ENCODE results near the gene AKT3. TPM values are rescaled to one million over a fixed set of nuclear protein-coding genes. Genes with fewer than 3 reads are reported as not detected.
A peak's percentile ranks its signal among the peaks of the same experiment; 100 is the strongest.
"Not testable (repeated sequence)": the region's sequence is repeated elsewhere in the genome, so short reads cannot be mapped to it uniquely, and the experiment has no call there.

AKT3 gene
- polyA plus RNA-seq, 4 donors: 23.8 to 27.8 (median 24.7) TPM

DNA sequence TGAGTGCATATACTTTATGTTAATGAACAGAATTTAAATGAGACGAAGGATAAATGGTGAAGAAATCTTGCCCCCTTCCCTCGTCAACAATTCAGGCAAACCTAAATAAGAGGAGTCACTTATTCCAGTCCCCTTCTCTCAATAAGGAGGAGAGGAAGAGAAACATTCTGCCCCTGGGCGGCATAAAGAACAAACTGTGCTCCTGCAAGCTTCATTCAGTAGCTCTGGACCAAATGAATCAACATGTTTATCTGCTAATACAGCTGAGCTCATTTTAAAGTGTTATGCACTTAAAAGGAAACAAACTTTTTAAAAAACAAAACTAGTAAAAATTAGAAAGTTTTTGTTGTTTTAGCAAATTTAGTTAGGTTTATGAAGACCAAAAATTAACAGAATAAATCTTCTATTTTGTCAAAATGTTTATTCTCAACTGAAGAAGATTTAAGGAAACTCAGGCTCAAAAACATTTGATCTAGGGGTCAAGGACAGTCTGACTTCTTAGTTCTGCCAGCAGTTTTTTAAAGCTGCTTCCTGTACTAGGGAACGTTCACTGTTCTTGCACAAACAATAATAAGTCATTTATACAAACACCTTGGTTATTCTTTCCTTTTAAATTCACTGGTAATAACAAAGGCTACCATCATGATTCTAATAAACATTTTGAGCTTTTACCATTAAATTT lies 58.3 kb downstream of the AKT3 start:
- DNase-seq (ENCODE audit: low read depth in 4 of 4, low spot score in 2 of 4): no peak

DNA sequence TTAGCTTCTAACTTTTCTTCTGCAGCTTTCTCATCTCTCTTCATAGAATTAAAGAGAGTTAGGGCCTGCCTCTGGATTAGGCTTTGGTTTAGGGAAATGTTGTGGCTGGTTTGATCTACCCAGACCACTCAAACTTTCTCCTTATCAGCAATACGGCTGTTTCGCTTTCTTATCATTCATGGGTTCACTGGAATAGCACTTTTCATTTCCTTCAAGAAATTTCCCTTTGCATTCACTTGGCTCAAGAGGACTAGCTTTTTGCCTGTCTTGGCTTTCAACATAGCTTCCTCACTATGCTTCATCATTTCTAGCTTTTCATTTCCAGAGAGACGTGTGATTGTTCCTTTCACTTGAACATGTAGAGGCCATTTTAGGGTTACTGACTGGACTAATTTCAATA lies 59.6 kb downstream of the AKT3 start:
- DNase-seq (ENCODE audit: low read depth in 4 of 4, low spot score in 2 of 4): no peak

DNA sequence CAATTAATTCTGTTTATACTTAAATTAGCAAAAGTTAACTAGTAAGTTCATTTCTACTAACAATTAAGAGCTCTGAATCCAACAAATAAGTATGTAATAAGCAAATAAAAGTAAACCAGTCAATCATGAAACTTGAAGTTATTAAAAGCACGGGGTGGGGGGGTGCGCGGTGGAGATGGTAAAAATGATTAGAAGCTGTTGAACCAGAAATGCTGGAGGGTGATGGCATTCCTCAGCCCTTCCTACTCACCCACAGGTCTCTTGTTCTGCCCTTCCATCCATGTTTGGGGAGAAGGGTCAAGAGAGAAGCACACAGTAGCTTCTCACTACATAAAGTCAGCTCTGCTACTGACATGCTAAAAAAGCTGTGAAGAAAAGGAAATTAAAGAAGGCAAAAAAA lies 63.5 kb downstream of the AKT3 start:
- peak in 1 of 4 donors; percentile 16 for DNase-seq (ENCODE audit: low read depth in 4 of 4, low spot score in 2 of 4)

DNA sequence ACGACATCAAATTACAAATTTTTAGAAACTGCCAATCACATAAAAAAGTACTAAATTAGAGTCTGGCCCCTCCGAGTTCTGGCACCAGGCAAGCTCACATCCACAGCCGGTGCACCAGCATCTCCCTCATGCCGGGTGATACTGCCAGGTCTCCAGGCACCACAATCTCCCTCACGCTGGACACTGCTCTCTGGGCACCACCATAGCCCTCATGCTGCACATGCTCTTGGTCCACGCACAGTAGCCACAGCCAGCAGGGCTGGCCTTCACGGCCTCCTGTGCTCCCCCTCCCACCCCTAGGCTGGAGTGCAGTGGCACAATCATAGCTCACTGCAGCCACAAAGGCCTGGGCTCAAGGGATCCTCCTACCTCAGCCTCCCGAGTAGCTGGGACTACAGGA lies 65.5 kb downstream of the AKT3 start:
- DNase-seq (ENCODE audit: low read depth in 4 of 4, low spot score in 2 of 4): no peak

DNA sequence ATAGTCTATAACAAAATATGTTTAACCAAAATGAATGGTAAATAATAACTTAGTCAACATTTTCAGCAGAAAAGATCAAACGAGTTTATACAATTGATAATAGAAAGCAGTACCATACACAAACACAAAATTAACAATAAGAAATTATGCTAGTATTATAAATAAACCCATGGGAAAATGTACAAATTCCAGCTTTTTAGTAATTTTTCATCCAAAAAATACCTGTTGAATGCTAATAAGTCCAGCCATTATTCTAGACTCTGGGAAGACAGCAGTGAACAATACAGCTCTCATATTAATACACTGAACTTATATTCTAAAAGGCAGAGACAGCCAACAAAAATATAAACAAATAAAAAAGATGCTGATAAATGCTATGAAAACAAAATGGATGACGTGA lies 66.3 kb downstream of the AKT3 start:
- DNase-seq (ENCODE audit: low read depth in 4 of 4, low spot score in 2 of 4): no peak

DNA sequence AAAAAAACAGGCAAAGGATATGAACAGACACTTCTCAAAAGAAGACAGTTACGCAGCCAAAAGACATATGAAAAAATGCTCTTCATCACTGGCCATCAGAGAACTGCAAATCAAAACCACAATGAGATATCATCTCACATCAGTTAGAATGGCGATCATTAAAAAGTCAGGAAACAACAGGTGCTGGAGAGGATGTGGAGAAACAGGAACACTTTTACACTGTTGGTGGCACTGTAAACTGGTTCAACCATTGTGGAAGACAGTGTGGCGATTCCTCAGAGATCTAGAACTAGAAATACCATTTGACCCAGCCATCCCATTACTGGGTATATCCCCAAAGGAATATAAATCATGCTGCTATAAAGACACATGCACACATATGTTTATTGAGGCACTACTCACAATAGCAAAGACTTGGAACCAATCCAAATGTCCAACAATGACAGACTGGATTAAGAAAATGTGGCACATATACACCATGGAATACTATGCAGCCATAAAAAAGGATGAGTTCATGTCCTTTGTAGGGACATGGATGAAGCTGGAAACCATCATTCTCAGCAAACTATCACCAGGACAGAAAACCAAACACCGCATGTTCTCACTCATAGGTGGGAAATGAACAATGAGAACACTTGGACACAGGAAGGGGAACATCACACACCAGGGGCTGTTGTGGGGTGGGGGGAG lies 77.5 kb downstream of the AKT3 start:
- DNase-seq (ENCODE audit: low read depth in 4 of 4, low spot score in 2 of 4): not testable (repeated sequence)

DNA sequence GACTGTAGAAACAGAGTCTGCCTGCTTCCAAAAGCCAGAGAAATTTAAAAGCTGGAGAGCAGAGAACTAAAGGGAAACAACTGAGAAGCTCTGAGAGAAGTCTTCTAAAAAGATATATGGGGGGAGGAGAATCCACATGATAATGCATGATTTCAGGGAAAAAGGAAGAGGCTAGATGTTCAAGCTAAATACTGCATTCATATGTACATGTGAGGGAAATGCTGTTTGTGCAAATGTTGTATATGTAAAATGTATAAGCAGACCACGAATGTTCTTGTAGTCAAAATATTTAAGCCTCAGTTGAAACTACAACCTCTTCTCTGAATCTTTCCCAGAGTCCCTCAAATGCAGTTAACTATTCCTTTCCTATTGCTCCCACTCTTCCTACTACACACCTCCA lies 79.2 kb downstream of the AKT3 start:
- no peak for DNase-seq (ENCODE audit: low read depth in 4 of 4, low spot score in 2 of 4)

DNA sequence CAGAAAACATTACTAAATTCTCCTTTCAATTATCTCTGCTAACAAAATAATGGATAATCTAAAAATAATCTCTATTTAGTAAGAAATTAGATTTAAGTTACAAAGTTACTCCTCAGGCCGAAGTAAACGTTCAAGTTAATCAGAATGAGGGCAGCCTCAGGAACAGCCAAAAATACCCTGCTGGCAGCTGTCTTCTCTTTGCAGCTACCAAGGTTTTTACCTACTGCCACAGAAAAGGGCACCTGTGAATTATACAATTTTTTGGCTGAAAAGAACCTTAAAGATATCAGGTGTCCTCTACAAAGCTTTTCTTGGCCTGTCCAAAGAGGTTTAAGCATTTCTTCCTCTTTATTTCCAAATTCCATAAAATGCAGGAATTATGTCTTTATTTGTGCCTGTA lies 84.4 kb downstream of the AKT3 start:
- DNase-seq (ENCODE audit: low read depth in 4 of 4, low spot score in 2 of 4): no peak

DNA sequence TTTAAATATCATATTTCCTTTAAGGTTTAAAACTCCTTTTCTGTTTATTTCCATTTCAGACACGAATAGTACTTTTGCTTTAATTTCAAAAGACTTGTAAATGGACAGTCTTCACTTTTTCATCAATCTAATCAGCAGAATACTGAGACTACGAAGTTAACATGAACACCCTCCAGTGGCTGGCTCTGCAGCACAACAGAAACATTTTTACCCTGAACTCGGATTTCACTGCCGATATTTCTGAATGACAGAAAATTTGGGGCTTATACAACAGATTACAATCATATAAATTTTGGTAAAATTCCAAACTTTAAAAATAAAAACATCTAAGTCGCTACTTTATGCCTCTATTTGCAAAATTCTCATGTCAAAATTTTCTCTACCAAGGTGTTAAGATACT lies 86.2 kb downstream of the AKT3 start:
- DNase-seq (ENCODE audit: low read depth in 4 of 4, low spot score in 2 of 4): no peak

DNA sequence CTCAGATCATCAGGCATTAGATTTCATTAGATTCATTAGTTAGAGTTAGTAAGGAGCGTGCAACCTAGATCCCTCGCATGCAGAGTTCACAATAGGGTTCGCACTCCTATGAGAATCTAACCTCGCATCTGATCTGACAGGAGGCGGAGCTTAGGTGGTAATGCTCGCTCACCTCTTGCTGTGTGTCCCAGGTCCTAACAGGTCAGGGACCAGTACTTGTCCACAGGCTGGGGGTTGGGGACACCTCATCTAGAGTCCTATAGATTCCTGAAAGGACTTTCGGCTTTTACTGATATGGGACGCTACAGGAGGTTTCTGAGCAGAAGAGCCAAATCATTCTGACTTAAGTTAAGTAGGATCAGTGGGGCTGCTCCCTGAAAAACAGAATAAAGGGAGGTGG lies 91.4 kb downstream of the AKT3 start:
- DNase-seq (ENCODE audit: low read depth in 4 of 4, low spot score in 2 of 4): no peak

DNA sequence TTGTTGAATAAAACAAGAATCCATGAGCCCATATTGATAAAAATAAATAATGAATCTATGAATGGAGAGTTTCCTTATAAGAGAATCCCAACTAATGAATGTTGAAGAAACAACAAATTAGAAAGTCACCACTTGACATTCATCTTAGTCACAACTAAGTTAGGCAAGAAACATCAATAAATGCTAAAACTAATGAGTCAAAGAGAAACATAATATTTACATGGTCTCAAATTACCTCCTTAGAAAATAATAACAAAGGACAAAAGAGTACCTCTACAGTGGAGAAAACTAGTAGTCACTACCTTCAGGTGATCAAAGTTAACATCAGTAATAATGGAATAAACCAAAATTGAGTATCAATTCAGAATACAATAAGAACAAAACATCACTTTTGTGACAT lies 93.5 kb downstream of the AKT3 start:
- no peak for DNase-seq (ENCODE audit: low read depth in 4 of 4, low spot score in 2 of 4)

DNA sequence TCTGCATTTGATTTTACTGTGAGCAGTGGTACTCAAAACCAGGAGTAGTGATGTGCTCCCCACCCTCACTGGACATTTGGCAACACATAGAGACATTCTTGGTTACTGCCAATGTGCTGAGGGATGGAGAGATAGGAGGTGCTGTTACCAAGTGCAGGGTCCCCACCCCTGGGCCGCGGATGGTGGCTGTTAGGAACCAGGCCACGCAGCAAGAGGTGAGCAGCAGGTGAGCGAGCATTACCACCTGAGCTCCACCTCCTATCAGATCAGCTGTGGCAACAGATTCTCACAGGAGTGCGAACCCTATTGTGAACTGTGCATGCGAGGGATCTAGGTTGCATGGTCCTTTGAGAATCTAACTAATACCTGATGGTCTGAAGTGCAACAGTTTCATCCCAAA lies 95.7 kb downstream of the AKT3 start:
- DNase-seq (ENCODE audit: low read depth in 4 of 4, low spot score in 2 of 4): no peak

DNA sequence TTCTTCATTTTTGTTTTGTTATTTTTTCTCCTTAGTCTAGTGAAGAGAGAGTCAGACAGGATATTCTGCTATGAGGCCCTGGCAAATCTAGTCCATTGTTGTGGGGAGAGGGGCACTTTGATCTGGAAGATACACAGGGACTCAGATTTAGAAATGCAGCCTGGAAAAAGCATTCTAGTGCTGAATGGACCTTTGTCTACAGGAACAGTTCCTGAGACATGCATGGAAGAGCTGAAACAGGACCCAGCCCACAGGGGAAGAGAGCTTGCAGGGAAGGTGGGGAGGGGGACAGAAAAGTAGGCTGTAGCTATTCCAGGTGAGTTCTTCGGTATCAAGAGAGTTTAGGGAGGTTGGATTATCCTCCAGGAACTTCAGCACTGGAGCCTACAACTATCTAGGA lies 98.5 kb downstream of the AKT3 start:
- no peak for DNase-seq (ENCODE audit: low read depth in 4 of 4, low spot score in 2 of 4)

DNA sequence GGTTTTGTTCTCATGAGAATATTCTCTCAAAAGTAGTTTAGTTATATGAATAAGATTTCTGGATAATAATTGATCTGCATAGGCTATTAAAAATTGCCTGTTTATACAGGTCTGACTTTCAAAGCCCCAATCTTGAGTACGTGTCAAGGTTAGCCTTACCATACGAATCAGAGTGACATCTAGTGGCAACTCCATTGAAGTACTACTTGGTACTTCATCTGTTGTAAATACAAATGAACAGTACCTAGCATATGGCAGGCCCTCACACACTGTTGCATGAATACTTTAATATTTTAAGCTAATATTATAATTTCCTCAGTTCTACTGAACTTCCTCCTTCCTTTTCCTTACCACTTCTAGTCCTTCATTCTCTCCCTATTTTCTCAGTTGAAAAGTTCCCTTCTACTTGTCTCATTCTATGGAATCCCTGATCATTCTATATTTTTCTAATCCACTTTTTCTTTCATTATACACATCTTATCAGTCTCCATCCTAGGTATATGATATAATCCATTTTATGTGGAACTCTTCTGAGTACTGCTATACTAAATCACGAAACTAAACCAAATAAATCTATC lies 101.2 kb downstream of the AKT3 start:
- peak; percentile 11 to 59 (median 32) for DNase-seq (ENCODE audit: low read depth in 4 of 4, low spot score in 2 of 4)

DNA sequence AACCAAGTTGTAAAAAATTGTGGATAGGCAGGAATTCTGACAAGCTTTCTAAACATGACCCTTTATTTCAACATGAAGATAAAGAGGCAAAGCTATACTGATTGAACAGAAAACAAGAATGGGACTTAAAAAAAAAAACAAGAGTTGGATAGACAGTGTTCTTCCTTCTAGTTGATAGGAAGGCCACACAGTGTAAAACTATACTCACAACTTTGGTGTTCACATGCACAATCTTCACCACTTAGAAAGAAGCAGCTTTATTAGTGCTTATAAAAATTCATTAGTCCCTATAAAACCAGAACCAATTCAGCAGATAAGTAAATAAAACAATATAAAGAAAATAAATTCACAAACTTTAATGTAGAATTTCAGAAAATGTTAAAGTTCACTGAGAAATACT lies 101.8 kb downstream of the AKT3 start:
- DNase-seq (ENCODE audit: low read depth in 4 of 4, low spot score in 2 of 4): no peak

DNA sequence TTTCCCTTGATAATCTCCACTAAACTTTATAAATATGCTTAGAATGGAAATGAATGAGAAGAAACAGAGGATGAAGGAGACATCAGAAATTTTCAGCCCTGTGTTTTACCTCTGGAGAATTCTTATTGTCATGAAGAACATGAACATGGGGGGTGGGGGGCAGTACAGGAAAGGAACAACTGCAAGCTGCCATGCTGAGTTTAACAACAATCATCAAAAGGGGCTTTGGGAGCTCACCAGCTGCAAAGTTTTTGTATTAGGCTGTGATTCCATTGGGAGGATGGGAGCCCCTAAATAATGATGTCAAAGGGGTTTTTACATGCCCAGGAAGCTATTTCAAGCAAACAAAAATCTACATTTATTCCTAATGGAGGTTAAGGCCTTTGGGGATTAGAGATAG lies 103.3 kb downstream of the AKT3 start:
- no peak for DNase-seq (ENCODE audit: low read depth in 4 of 4, low spot score in 2 of 4)

DNA sequence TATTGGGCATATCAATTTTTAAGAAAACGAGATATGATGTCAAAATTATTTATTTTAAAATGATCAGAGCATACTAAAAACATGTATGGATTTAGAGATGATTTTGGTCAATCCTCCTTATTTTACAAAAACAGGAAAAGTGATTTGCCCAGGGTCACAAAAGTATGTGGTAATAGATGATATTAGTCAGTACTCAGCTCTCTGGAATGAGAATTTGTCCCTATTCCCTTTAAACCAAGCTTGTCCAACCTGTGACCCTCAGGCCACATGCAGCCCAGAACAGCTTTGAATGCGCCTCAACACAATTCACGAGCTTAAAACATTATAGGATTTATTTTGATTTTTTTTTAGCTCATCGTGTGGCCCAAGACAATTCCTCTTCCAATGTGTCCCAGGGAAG lies 104.7 kb downstream of the AKT3 start:
- no peak for DNase-seq (ENCODE audit: low read depth in 4 of 4, low spot score in 2 of 4)

DNA sequence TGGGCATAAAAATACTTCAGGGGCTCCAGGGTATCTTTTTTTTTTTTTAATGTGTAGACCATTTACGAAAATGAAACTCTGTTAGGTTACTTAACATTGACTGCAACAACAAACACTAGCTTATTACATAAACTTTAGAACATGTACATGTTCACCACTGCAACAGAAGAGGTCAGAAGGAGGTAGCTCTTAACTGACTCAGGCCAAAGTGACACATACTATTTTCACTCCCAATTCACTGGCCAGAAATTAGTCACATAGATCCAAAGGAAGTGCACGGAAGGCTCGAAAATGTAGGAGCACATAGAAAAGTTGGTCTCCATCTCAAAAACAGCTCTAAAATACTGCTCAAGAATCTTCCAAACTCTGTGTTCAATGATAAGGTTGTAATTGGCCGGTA lies 107.2 kb downstream of the AKT3 start:
- DNase-seq (ENCODE audit: low read depth in 4 of 4, low spot score in 2 of 4): no peak

DNA sequence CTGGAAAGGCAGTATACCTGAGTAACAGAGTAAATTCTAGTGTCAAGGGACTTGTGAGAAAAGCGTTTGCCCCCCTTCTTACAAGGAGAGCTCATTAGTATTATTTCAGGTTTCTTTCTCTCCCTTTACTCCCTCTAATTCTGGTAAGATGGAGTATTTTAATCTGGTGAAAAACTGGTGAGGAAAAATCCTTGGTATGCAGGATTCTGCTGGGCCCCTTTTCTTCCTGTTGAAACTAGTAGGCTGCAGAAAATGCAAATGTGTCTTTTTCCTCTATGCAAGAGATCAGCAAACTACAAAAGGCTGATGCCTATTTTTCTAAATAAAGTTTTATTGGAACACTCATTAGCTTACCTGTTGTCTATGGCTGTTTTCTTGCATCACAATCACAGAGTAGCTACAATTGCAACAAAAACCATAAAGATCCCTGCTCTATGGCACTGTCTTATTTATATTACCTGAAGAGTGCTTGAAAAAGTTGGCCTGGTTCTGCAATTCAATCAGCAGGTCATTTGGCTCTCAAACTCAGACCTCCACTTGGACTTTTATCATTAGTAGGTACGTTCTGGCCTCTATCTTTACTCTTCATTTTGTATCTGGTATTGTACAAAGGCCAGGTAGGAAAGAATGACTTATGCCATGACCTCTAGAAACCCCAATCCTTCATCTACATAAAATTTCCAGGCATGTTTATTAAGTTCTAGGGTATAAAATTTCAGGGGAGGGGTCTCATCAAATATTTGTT lies 109.6 kb downstream of the AKT3 start:
- DNase-seq (ENCODE audit: low read depth in 4 of 4, low spot score in 2 of 4): no peak

DNA sequence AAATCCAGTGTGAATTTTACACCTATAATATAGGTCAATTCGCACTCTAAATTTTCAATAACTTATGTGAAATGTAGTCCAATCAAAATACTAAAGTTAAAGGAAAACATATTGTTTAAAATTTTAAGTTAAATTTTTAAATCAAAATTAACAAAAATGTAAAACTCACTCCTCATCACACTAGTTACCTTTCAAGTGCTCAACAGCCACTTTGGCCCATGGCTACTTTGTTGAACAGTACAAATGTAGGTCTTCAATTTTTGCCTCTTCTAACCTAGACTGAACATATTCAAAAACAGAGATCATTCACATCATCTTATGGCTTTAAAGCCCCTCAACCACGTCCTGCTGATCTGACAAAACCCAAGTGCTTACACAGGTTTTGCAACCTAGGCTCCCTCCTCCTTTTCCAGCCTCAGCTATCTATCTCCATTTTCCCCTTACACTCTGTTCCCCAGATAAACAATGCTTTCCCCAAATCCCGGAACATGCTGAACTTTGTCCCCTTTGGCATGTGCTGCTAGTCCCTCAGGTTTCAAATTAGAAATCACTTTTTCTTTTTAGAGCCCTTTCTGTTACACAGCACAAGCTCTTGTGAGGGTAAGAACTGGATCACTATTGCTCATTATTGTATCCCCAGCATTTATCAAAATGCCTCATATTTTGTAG lies 110.6 kb downstream of the AKT3 start:
- DNase-seq (ENCODE audit: low read depth in 4 of 4, low spot score in 2 of 4): no peak

DNA sequence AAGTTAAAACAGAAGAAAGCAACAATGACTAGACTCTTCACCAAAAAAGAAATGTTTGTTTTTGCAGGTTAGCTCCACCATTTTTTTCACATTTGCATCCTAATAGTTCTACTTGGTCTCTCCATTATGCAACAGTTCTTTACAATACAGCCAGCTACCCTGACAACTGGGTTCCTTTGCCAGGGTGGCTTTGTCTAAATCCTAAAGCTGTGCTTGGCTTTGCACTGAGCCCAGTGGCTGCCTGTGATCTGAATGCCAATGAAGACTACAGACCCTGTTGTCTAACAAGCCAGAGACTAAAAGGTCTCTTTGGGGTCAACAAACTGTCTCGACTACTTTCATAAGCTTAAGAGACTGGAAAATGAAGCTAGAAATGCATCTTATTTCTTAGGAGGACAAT lies 112.0 kb downstream of the AKT3 start:
- no peak for DNase-seq (ENCODE audit: low read depth in 4 of 4, low spot score in 2 of 4)

Measured in left renal cortex interstitium (tissue), 4 donors.